ENCODE measurements around the gene HDAC4.

Gene HDAC4

GRCh38 chr2:239068411-239068810 is 332.4 kb downstream of the HDAC4 start:
- DNase-seq = no peak

- DNase-seq = no peak
These were observed 333.5 kb downstream of the HDAC4 start for GRCh38 chr2:239067196-239067865.

GRCh38 chr2:239066597-239066996 is 334.2 kb downstream of the HDAC4 start:
- no peak for DNase-seq

GRCh38 chr2:239065962-239066361 is 334.9 kb downstream of the HDAC4 start:
- DNase-seq = no peak

- no peak for DNase-seq
These were observed 335.3 kb downstream of the HDAC4 start for GRCh38 chr2:239065537-239065936.

- no peak for DNase-seq
These were observed 335.9 kb downstream of the HDAC4 start for GRCh38 chr2:239064891-239065290.

- DNase-seq = no peak
These were observed 336.6 kb downstream of the HDAC4 start for GRCh38 chr2:239064253-239064652.

GRCh38 chr2:239062743-239063142 is 338.1 kb downstream of the HDAC4 start:
- DNase-seq = no peak

GRCh38 chr2:239061824-239062570 is 338.8 kb downstream of the HDAC4 start:
- DNase-seq = no peak

GRCh38 chr2:239061121-239061666 is 339.6 kb downstream of the HDAC4 start:
- no peak for DNase-seq

- no peak for DNase-seq
These were observed 340.1 kb downstream of the HDAC4 start for GRCh38 chr2:239060676-239061075.

- DNase-seq = no peak
These were observed 341.0 kb downstream of the HDAC4 start for GRCh38 chr2:239059854-239060253.

GRCh38 chr2:239058766-239059165 is 342.1 kb downstream of the HDAC4 start:
- no peak for DNase-seq

GRCh38 chr2:239057533-239057932 is 343.3 kb downstream of the HDAC4 start:
- DNase-seq = no peak

- no peak for DNase-seq
These were observed 344.2 kb downstream of the HDAC4 start for GRCh38 chr2:239056611-239057010.

- DNase-seq = no peak
These were observed 344.9 kb downstream of the HDAC4 start for GRCh38 chr2:239055756-239056493.

- no peak for DNase-seq
These were observed 345.9 kb downstream of the HDAC4 start for GRCh38 chr2:239054921-239055320.

- no peak for DNase-seq
These were observed 346.9 kb downstream of the HDAC4 start for GRCh38 chr2:239053801-239054503.

GRCh38 chr2:239052798-239053665 is 347.8 kb downstream of the HDAC4 start:
- DNase-seq = no peak

GRCh38 chr2:239051891-239052445 is 348.9 kb downstream of the HDAC4 start:
- no peak for DNase-seq

GRCh38 chr2:239050252-239050649 is 350.6 kb downstream of the HDAC4 start:
- no peak for DNase-seq
